Vagina (tissue), 2 donors: ENCODE data around the gene USH2A. TPM values are rescaled to one million over a fixed set of nuclear protein-coding genes. Genes with fewer than 3 reads are reported as not detected.

Source experiments
- DNase-seq, 2 donors: peaks; one replicate each; pipeline ENCODE4 v3.0.0-alpha.2; 2017; ENCODE audit errors: extremely low spot score in 2 of 2
- H3K27ac ChIP-seq: fragments of 200-600 bp; sonication (generic); one replicate; pipeline ENCODE4 v1.5.1; 2019
- H3K27me3 ChIP-seq: fragments of 200-600 bp; sonication (generic); one replicate; pipeline ENCODE4 v1.5.1; 2019
- H3K36me3 ChIP-seq, 2 donors: fragments of 200-600 bp; sonication (generic); one replicate each; pipeline ENCODE4 v1.5.1; 2017 to 2019
- H3K4me1 ChIP-seq: fragments of 200-600 bp; sonication (generic); one replicate; pipeline ENCODE4 v1.5.1; 2019
- H3K4me3 ChIP-seq, 2 donors: fragments of 200-600 bp; sonication (generic); 1 replicate in 1 of 2; 2 replicates in 1 of 2; pipeline ENCODE4 v1.5.1; 2016 to 2019
- H3K9me3 ChIP-seq: fragments of 200-600 bp; sonication (generic); one replicate; pipeline ENCODE4 v1.5.1; 2019
- POLR2A ChIP-seq, 2 donors: fragments of 450-650 bp; IDR thresholded peaks; one replicate each; pipeline ENCODE4 v1.6.1; 2017; ENCODE audit warnings: antibody characterized with exemption in 2 of 2, mild to moderate bottlenecking in 2 of 2, moderate library complexity in 2 of 2
- POLR2AphosphoS5 ChIP-seq, 2 donors: sonication (generic); formaldehyde crosslinking; IDR thresholded peaks; one replicate each; pipeline ENCODE4 v1.9.0; 2017; ENCODE audit warnings: antibody characterized with exemption in 2 of 2, mild to moderate bottlenecking in 2 of 2, low read depth in 1 of 2; ENCODE audit not compliant: insufficient read depth in 1 of 2
- intact Hi-C: fragments of 100-400 bp; cut with DNase I; formaldehyde crosslinking; loops from one replicate; pipeline ENCODE4 v1.15.1; 2023
- total RNA-seq: library from RNA; depleted of rRNA; stranded (reverse); fragments of >200 nt; gene quantifications from one replicate; pipeline ENCODE4 v1.2.3, GENCODE V29; 2016
- TF ChIP-seq, protein P1 (sequence below), 3 experiments: fragments of 450-650 bp in 2 of 3; fragments of 200-600 bp in 1 of 3; sonication (generic) in 1 of 3; IDR thresholded peaks; one replicate each; pipeline ENCODE4 v1.5.1; 2017 to 2019; ENCODE audit warnings: antibody characterized with exemption in 3 of 3, mild to moderate bottlenecking in 2 of 3, moderate library complexity in 2 of 3

The USH2A gene
- total RNA-seq, 1 donor from 2014 or later = under 0.01 TPM

DNA sequence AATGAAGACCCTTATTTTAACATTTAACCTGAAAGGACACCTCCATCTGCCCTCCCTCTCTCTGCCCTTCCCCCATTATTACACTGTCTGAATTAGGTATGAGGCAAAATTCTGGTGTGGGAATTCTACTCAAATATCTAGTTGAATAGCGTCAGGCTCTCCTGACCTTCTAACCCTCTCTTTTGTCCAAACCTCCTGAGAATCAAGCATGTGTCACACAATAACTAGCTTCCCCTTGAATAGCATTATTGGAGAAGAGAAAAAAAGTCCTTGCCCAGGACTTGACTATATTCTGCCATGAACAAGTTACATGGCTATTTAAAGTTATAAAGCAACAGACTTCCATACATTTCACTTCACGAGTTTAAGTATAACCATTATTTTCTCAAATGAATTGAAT lies 35.5 kb downstream of the USH2A start:
- Histone ChIP-seq H3K27ac (no peak overlapping the region), H3K4me3 (no peak overlapping the region), H3K9me3 (no peaks in the 10 kb centered on the region), H3K36me3 (no peaks in the 10 kb centered on the region), H3K27me3 (no peaks in the 10 kb centered on the region), H3K4me1 (no peaks in the 10 kb centered on the region)
- TF ChIP-seq, protein P1, sequence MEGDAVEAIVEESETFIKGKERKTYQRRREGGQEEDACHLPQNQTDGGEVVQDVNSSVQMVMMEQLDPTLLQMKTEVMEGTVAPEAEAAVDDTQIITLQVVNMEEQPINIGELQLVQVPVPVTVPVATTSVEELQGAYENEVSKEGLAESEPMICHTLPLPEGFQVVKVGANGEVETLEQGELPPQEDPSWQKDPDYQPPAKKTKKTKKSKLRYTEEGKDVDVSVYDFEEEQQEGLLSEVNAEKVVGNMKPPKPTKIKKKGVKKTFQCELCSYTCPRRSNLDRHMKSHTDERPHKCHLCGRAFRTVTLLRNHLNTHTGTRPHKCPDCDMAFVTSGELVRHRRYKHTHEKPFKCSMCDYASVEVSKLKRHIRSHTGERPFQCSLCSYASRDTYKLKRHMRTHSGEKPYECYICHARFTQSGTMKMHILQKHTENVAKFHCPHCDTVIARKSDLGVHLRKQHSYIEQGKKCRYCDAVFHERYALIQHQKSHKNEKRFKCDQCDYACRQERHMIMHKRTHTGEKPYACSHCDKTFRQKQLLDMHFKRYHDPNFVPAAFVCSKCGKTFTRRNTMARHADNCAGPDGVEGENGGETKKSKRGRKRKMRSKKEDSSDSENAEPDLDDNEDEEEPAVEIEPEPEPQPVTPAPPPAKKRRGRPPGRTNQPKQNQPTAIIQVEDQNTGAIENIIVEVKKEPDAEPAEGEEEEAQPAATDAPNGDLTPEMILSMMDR (IDR thresholded peaks at IDR 0.05) = no peak
- no peak for TF ChIP-seq POLR2A (IDR thresholded peaks at IDR 0.05)
- no peak for TF ChIP-seq POLR2AphosphoS5 (IDR thresholded peaks at IDR 0.05; ENCODE audit: insufficient read depth in 1 of 2, low read depth in 1 of 2)
- intact Hi-C loops = no loop called here
- no peak for DNase-seq

DNA sequence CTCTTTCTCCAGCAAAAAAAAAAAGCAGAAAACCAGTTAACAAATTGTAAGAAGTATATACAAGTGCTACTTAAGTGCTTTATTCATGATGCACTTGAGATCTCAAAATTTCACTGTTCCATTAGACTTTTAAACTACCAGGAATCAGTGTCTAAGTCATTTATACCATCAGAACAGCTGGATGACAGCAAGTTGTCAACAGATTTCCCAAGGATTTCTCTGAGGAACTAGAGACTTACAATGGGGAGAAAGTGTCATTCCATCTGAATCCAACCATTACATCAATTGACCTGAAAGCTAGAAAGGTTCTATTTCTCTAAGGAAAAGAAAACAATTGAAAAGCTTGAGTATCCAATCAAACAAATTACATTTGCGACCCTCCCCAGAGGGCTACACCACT lies 43.8 kb downstream of the USH2A start:
- TF ChIP-seq, protein P1 (IDR thresholded peaks at IDR 0.05) = no peak
- TF ChIP-seq POLR2AphosphoS5 (IDR thresholded peaks at IDR 0.05; ENCODE audit: insufficient read depth in 1 of 2, low read depth in 1 of 2) (no peak), POLR2A (IDR thresholded peaks at IDR 0.05) (no peak)

DNA sequence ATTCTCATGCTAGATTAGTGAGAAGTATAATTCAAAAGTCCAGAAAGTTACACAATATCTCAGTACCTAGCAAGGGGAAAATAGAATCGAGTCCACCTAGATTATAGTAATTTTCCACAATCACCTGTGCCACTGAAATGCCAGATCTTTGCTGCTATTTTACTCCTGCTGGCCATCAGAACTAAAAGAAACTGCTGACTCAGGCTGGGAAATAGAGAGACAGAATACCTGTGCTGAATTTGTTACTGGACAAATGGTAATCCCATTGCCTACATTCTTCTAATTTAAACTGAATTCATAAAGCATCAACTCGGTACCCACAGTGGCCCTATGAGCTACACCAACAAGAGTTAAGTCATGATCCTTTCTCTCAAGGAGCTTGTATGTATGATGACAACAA lies 55.0 kb downstream of the USH2A start:
- DNase-seq = no peak
- TF ChIP-seq, protein P1 (IDR thresholded peaks at IDR 0.05) = no peak
- TF ChIP-seq POLR2AphosphoS5 (IDR thresholded peaks at IDR 0.05; ENCODE audit: insufficient read depth in 1 of 2, low read depth in 1 of 2) (no peak), POLR2A (IDR thresholded peaks at IDR 0.05) (no peak)
- intact Hi-C loops = no loop called here
- Histone ChIP-seq H3K27me3 (no peaks in the 10 kb centered on the region), H3K36me3 (no peaks in the 10 kb centered on the region), H3K27ac (no peak overlapping the region), H3K4me1 (no peaks in the 10 kb centered on the region), H3K9me3 (no peaks in the 10 kb centered on the region), H3K4me3 (no peak overlapping the region)

More for the DNA sequence above, 43.8 kb downstream of the USH2A start:
- Histone ChIP-seq H3K9me3 (no peaks in the 10 kb centered on the region), H3K36me3 (no peaks in the 10 kb centered on the region), H3K4me3 (no peak overlapping the region), H3K27me3 (no peaks in the 10 kb centered on the region), H3K4me1 (no peaks in the 10 kb centered on the region), H3K27ac (no peak overlapping the region)
- intact Hi-C loops = no loop called here
- DNase-seq = no peak

DNA sequence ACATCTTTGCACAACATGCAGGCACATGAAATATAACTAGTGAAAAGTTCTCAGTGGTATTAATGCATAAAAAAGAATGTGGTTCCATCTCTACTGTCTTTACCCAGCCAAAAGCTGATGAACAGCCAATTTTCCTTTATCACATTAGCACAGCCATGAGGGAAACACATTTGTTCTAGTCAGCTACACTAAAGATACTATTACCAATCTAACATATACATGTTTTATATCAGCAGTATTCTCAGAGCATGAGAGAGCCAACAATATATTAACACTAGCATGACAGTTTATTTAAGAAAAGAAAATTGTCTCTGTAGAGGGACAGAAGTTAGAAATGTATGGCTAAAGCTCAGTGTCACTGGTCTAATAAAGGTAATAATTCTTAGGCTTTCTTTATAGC lies 56.3 kb downstream of the USH2A start:
- no peak for DNase-seq
- Histone ChIP-seq H3K4me3 (no peak overlapping the region), H3K36me3 (no peaks in the 10 kb centered on the region), H3K4me1 (no peaks in the 10 kb centered on the region), H3K27me3 (no peaks in the 10 kb centered on the region), H3K27ac (no peak overlapping the region), H3K9me3 (no peaks in the 10 kb centered on the region)
- no peak for TF ChIP-seq POLR2A (IDR thresholded peaks at IDR 0.05)
- TF ChIP-seq POLR2AphosphoS5 (IDR thresholded peaks at IDR 0.05; ENCODE audit: insufficient read depth in 1 of 2, low read depth in 1 of 2) = no peak
- TF ChIP-seq, protein P1 (IDR thresholded peaks at IDR 0.05) = no peak
- intact Hi-C loops = no loop called here

DNA sequence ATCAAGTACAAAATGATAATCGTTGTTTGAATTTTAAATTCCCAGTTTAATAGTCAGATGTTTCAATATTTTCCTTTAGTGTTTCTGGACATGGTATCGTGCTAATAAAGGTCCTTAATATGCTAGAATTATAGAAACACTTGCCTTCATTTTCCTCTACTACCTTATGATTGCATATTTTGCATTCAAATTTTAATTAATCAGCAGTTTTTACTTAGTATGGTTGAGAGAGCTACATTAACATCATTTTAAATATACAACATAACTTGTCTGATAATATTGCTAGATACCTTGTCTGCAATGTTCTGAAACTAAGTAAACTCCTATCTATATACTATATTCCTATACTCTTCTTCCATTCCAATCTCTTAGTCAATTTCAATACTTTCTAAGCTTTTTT lies 66.3 kb downstream of the USH2A start:
- no peak overlapping the region for H3K4me3 ChIP-seq
- DNase-seq = no peak
- no peaks in the 10 kb centered on the region for H3K36me3 ChIP-seq
- H3K4me1 ChIP-seq = no peaks in the 10 kb centered on the region
- no peak overlapping the region for H3K27ac ChIP-seq
- intact Hi-C loops = no loop called here
- no peaks in the 10 kb centered on the region for H3K9me3 ChIP-seq
- TF ChIP-seq, protein P1 (IDR thresholded peaks at IDR 0.05) = no peak
- no peak for TF ChIP-seq POLR2AphosphoS5 (IDR thresholded peaks at IDR 0.05; ENCODE audit: insufficient read depth in 1 of 2, low read depth in 1 of 2)
- TF ChIP-seq POLR2A (IDR thresholded peaks at IDR 0.05) = no peak
- H3K27me3 ChIP-seq = no peaks in the 10 kb centered on the region
